H1 (cell line): ENCODE results near the gene WDR19. TPM values are rescaled to one million over a fixed set of nuclear protein-coding genes. Genes with fewer than 3 reads are reported as not detected.

Experiments used
- CTCF ChIA-PET: fragments of 300-600 bp; sonication (Branson Sonifier 250); formaldehyde crosslinking; loops from one replicate; lab custom pipeline; 2021; ENCODE audit not compliant: partially characterized antibody; lab: Charles Lee
- POLR2A ChIA-PET: fragments of 300-600 bp; sonication (Branson Sonifier 250); formaldehyde crosslinking; loops from one replicate; lab custom pipeline; 2021; ENCODE audit warnings: inconsistent platforms; ENCODE audit not compliant: partially characterized antibody; lab: Charles Lee
- DNase-seq, 2 experiments: peaks; one replicate each; pipeline versions ENCODE4 v3.0.0 to v3.0.0-alpha.2; 2010 to 2022; ENCODE audit warnings: low spot score in 2 of 2, low read depth in 1 of 2, mixed read lengths in 1 of 2
- FAIRE-seq: peaks from 2 replicates; lab custom pipeline; 2011; peaks lifted over from hg19 to GRCh38; lab: Jason Lieb, UNC
- H2AFZ ChIP-seq: 2 replicates; pipeline ENCODE4 v1.8.1; 2012; ENCODE audit warnings: low read length, inconsistent platforms
- H2AK5ac ChIP-seq: 2 replicates; pipeline ENCODE4 v1.6.1; 2013; ENCODE audit warnings: low read depth, low read length
- H2BK120ac ChIP-seq: replicated peaks from 2 replicates; pipeline ENCODE3; 2013; ENCODE audit warnings: low read depth, low read length, inconsistent platforms
- H2BK12ac ChIP-seq: 2 replicates; pipeline ENCODE4 v1.6.1; 2013; ENCODE audit warnings: low read depth, low read length
- H2BK15ac ChIP-seq: 2 replicates; pipeline ENCODE4 v1.6.1; 2013; ENCODE audit warnings: low read length
- H2BK20ac ChIP-seq: 2 replicates; pipeline ENCODE4 v1.6.1; 2013; ENCODE audit warnings: low read length
- H2BK5ac ChIP-seq: 2 replicates; pipeline ENCODE4 v1.6.1; 2013; ENCODE audit warnings: low read depth, low read length
- H3K14ac ChIP-seq: 2 replicates; pipeline ENCODE4 v1.6.1; 2013; ENCODE audit warnings: inconsistent platforms; ENCODE audit not compliant: insufficient read length
- H3K18ac ChIP-seq: 2 replicates; pipeline ENCODE4 v1.6.1; 2013; ENCODE audit warnings: low read length; ENCODE audit errors: extremely low read depth
- H3K23ac ChIP-seq: 2 replicates; pipeline ENCODE4 v1.6.1; 2013; ENCODE audit warnings: inconsistent platforms; ENCODE audit not compliant: insufficient read length
- H3K23me2 ChIP-seq: 2 replicates; pipeline ENCODE4 v1.6.1; 2013; ENCODE audit warnings: low read depth, low read length
- H3K27ac ChIP-seq: 2 replicates; pipeline ENCODE4 v1.6.1; 2011; ENCODE audit warnings: low read depth, low read length, inconsistent platforms
- H3K27me3 ChIP-seq, 4 experiments: replicated peaks in 1 of 4; 1 replicate in 1 of 4; 2 replicates in 3 of 4; pipeline versions ENCODE4 v1.6.1 to v1.8.1; 2011 to 2013; ENCODE audit warnings: low read length in 3 of 4, mild to moderate bottlenecking in 3 of 4, inconsistent platforms in 2 of 4, mixed read lengths in 2 of 4, moderate library complexity in 1 of 4; ENCODE audit not compliant: control insufficient read depth in 3 of 4, insufficient read depth in 3 of 4; ENCODE audit errors: extremely low read depth in 1 of 4
- H3K36me3 ChIP-seq, 4 experiments: 2 replicates each; pipeline versions ENCODE4 v1.6.1 to v1.8.1; 2011 to 2013; ENCODE audit warnings: mild to moderate bottlenecking in 4 of 4, low read length in 3 of 4, moderate library complexity in 2 of 4, control low read depth in 1 of 4, inconsistent platforms in 1 of 4; ENCODE audit not compliant: insufficient read depth in 4 of 4, control insufficient read depth in 2 of 4
- H3K4ac ChIP-seq: replicated peaks from 2 replicates; pipeline ENCODE3; 2013; ENCODE audit warnings: low read length, low read depth, mixed read lengths, inconsistent platforms; ENCODE audit not compliant: insufficient read length
- H3K4me1 ChIP-seq, 4 experiments: replicated peaks in 1 of 4; 1 replicate in 1 of 4; 2 replicates in 3 of 4; pipeline versions ENCODE4 v1.6.1 to v1.8.1; 2011 to 2013; ENCODE audit warnings: low read length in 3 of 4, inconsistent platforms in 2 of 4, mixed read lengths in 1 of 4; ENCODE audit not compliant: insufficient read depth in 4 of 4, control insufficient read depth in 3 of 4
- H3K4me2 ChIP-seq, 2 experiments: 2 replicates each; pipeline versions ENCODE4 v1.6.1 to v1.8.1; 2011 to 2013; ENCODE audit warnings: low read depth in 2 of 2, low read length in 2 of 2, control low read depth in 1 of 2, inconsistent platforms in 1 of 2, mild to moderate bottlenecking in 1 of 2; ENCODE audit not compliant: insufficient read depth in 1 of 2
- H3K4me3 ChIP-seq, 4 experiments: fragments of 200-600, 300-600 bp in 1 of 4; sonication (generic), shearing (Covaris generic), sonication (Bioruptor Twin) in 1 of 4; 2 replicates each; pipeline versions ENCODE4 v1.5.1 to v1.8.1; 2011 to 2016; ENCODE audit warnings: low read length in 4 of 4, low read depth in 3 of 4, control low read depth in 2 of 4, inconsistent platforms in 2 of 4, mild to moderate bottlenecking in 2 of 4, mixed read lengths in 1 of 4, moderate library complexity in 1 of 4; ENCODE audit not compliant: insufficient read depth in 2 of 4; ENCODE audit errors: extremely low read depth in 1 of 4
- H3K56ac ChIP-seq: replicated peaks from 2 replicates; pipeline ENCODE3; 2013; ENCODE audit warnings: low read depth, mild to moderate bottlenecking, mixed read lengths, low read length, inconsistent platforms; ENCODE audit not compliant: insufficient read length
- H3K79me1 ChIP-seq: 2 replicates; pipeline ENCODE4 v1.6.1; 2013; ENCODE audit warnings: low read depth, low read length, control low read depth
- H3K79me2 ChIP-seq, 2 experiments: 2 replicates each; pipeline versions ENCODE4 v1.6.1 to v1.8.1; 2012 to 2013; ENCODE audit warnings: low read length in 2 of 2, mild to moderate bottlenecking in 2 of 2, inconsistent platforms in 1 of 2; ENCODE audit not compliant: insufficient read depth in 2 of 2, control insufficient read depth in 1 of 2
- H3K9ac ChIP-seq, 4 experiments: replicated peaks in 1 of 4; 1 replicate in 1 of 4; 2 replicates in 3 of 4; pipeline versions ENCODE4 v1.6.1 to v1.8.1; 2011 to 2013; ENCODE audit warnings: low read depth in 3 of 4, low read length in 3 of 4, control low read depth in 2 of 4, mild to moderate bottlenecking in 2 of 4, moderate library complexity in 2 of 4, inconsistent platforms in 1 of 4; ENCODE audit errors: extremely low read depth in 1 of 4
- H3K9me3 ChIP-seq, 2 experiments: 2 replicates each; pipeline versions ENCODE4 v1.6.1 to v1.8.1; 2012 to 2013; ENCODE audit warnings: mild to moderate bottlenecking in 2 of 2, moderate library complexity in 2 of 2, control low read depth in 1 of 2, inconsistent platforms in 1 of 2, low read depth in 1 of 2, low read length in 1 of 2, mixed read lengths in 1 of 2; ENCODE audit not compliant: insufficient read depth in 2 of 2
- H4K20me1 ChIP-seq, 2 experiments: replicated peaks in 1 of 2; 2 replicates each; pipeline versions ENCODE3 to v1.8.1; 2011 to 2013; ENCODE audit warnings: inconsistent platforms in 2 of 2, low read length in 2 of 2, mild to moderate bottlenecking in 1 of 2; ENCODE audit not compliant: insufficient read depth in 2 of 2, control insufficient read depth in 1 of 2
- H4K5ac ChIP-seq: 2 replicates; pipeline ENCODE4 v1.6.1; 2013; ENCODE audit warnings: low read length, low read depth, mixed read lengths, inconsistent platforms; ENCODE audit not compliant: insufficient read length
- H4K8ac ChIP-seq: 2 replicates; pipeline ENCODE4 v1.8.0; 2013; ENCODE audit warnings: mild to moderate bottlenecking, moderate library complexity, low read length, inconsistent platforms; ENCODE audit not compliant: insufficient read depth; ENCODE audit errors: extremely low read depth
- H4K91ac ChIP-seq: replicated peaks from 2 replicates; pipeline ENCODE3; 2013; ENCODE audit warnings: low read length, mixed read lengths, inconsistent platforms; ENCODE audit not compliant: insufficient read length
- BACH1 ChIP-seq: IDR thresholded peaks from 2 replicates; pipeline ENCODE4 v1.6.1; 2012; ENCODE audit warnings: low read length, improper control_type of control experiment
- CBX8 ChIP-seq: fragments of 300-800, 300-1000 bp; sonication (generic); IDR thresholded peaks from 2 replicates; pipeline ENCODE4 v1.7.1; 2016; ENCODE audit warnings: low read depth, low read length, borderline replicate concordance
- CTBP2 ChIP-seq: IDR thresholded peaks from 2 replicates; pipeline ENCODE4 v1.7.0; 2011; ENCODE audit warnings: borderline replicate concordance, mild to moderate bottlenecking, moderate library complexity, mixed read lengths, low read length; ENCODE audit not compliant: insufficient read depth, insufficient read length
- EP300 ChIP-seq, 2 experiments: IDR thresholded peaks; 1 replicate in 1 of 2; 2 replicates in 1 of 2; pipeline ENCODE4 v1.6.1; 2011 to 2012; ENCODE audit warnings: low read depth in 2 of 2, low read length in 2 of 2, mild to moderate bottlenecking in 2 of 2, borderline replicate concordance in 1 of 2, inconsistent platforms in 1 of 2, moderate library complexity in 1 of 2
- EZH2 ChIP-seq: fragments of 200-600 bp; sonication (generic); IDR thresholded peaks from 2 replicates; pipeline ENCODE4 v1.7.1; 2012; ENCODE audit warnings: low read depth, mild to moderate bottlenecking, moderate library complexity, low read length, inconsistent platforms; ENCODE audit not compliant: severe bottlenecking
- HDAC2 ChIP-seq, 2 experiments: fragments of 300-600 bp in 1 of 2; sonication (generic) in 1 of 2; IDR thresholded peaks; 2 replicates each; pipeline ENCODE4 v1.6.1; 2011 to 2012; ENCODE audit warnings: low read depth in 2 of 2, low read length in 2 of 2, mild to moderate bottlenecking in 2 of 2, moderate library complexity in 2 of 2, borderline replicate concordance in 1 of 2, inconsistent platforms in 1 of 2
- KDM5A ChIP-seq: fragments of 200-600 bp; IDR thresholded peaks from 2 replicates; pipeline ENCODE4 v1.7.1; 2012; ENCODE audit warnings: mild to moderate bottlenecking, low read length, inconsistent platforms, mixed read lengths
- MAFK ChIP-seq: IDR thresholded peaks from 2 replicates; pipeline ENCODE4 v1.6.1; 2012; ENCODE audit warnings: low read depth, mild to moderate bottlenecking, improper control_type of control experiment, low read length
- SP4 ChIP-seq: IDR thresholded peaks from 2 replicates; pipeline ENCODE4 v1.6.1; 2012; ENCODE audit warnings: low read length, inconsistent platforms
- WGBS, 2 experiments: shearing (Covaris generic) in 1 of 2; methylation state at CpG; one replicate each; pipeline versions ENCODE4 v1.1.6 to v1.1.7; 2013 to 2015; ENCODE audit warnings: low lambda C conversion rate in 2 of 2, mixed read lengths in 2 of 2, inconsistent platforms in 1 of 2, low coverage in 1 of 2, missing lambda C conversion rate in 1 of 2; ENCODE audit not compliant: insufficient replicate concordance in 2 of 2, insufficient coverage in 1 of 2, insufficient read length in 1 of 2; ENCODE audit errors: extremely low coverage in 1 of 2, missing lambda C conversion rate in 1 of 2; 5-methylcytosine and 5-hydroxymethylcytosine counted together
- polyA plus RNA-seq, 7 experiments: library from polyadenylated mRNA; depleted of rRNA in 3 of 7; stranded (reverse) in 5 of 7; unstranded in 2 of 7; fragments of >200 nt in 5 of 7; fragments of 200-250 nt in 2 of 7; gene quantifications; 1 replicate in 5 of 7; 2 replicates in 1 of 7; 4 replicates in 1 of 7; pipeline versions ENCODE4 v1.2.1 to v1.2.3, GENCODE V29; 2011 to 2013; ENCODE audit warnings: missing spikeins in 2 of 7, mixed read lengths in 2 of 7
- total RNA-seq: library from RNA; stranded (reverse); fragmentation: NEBNext Ultra II Directional; extraction: Animal tissue kit (Norgen Biotek cat#: 25700); gene quantifications from 2 replicates; pipeline ENCODE4 v1.2.1, GENCODE V29; 2021
- TF ChIP-seq, protein P1 (sequence below): IDR thresholded peaks from 2 replicates; pipeline ENCODE4 v1.6.1; 2012; ENCODE audit warnings: inconsistent platforms

The WDR19 gene
- total and polyA plus RNA-seq, 2 of the 8 experiments (the other 6 are each of a cell fraction or from before 2014, with no cell fraction given), result 22.2 to 23.3 TPM

DNA sequence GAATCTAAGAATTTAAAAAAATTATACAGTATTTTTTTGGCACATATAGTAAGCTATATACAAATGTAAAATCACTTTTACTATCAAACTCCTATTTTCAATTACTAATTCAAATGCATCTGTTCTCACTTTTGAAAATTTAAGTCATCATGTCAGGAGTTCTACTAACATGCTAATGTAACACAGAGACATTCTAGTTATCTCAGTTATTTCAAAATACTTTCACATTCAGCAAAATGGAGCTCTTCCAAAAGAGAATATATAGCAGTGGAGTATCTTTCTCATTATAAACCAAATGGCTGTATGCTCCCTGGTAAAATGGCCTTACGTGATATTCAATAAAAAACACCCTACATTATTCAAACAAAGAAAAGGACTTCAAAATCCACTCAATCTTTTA lies 141.5 kb downstream of the WDR19 start:
- Histone ChIP-seq H3K4me2 (no peak overlapping the region), H3K56ac (no peak overlapping the region), H3K23me2 (no peaks in the 10 kb centered on the region), H2BK5ac (no peak overlapping the region), H2AK5ac (no peak overlapping the region), H2BK12ac (no peak overlapping the region), H2BK120ac (no peak overlapping the region), H3K79me1 (0 out of 2 replicates have a peak, but pooled peaks cover 4% of the 10 kb centered on the region), H3K18ac (no peak overlapping the region), H2AFZ (no peak overlapping the region), H3K27ac (no peak overlapping the region), H4K8ac (no peak overlapping the region), H3K9ac (no peak overlapping the region), H4K5ac (no peak overlapping the region), H3K27me3 (no peaks in the 10 kb centered on the region), H3K14ac (no peak overlapping the region), H3K4me3 (no peak overlapping the region), H3K79me2 (peaks cover 0 to 9% of the 10 kb centered on the region in 2 experiments; a peak in 2 of 4 replicates), H4K20me1 (peaks cover 0 to 2% of the 10 kb centered on the region in 2 experiments), H2BK15ac (no peak overlapping the region), H4K91ac (no peak overlapping the region), H3K36me3 (peaks cover 0 to 42% (median 7%) of the 10 kb centered on the region in 4 experiments; a peak in 4 of 8 replicates), H3K9me3 (no peaks in the 10 kb centered on the region), H2BK20ac (no peak overlapping the region), H3K4ac (no peak overlapping the region), H3K4me1 (no peaks in the 10 kb centered on the region), H3K23ac (no peak overlapping the region)
- POLR2A ChIA-PET, result no interaction called here
- WGBS, 2 experiments, result 100% methylated on average over 1 of the region's 1 CpG; no CpG with 5 or more reads in 1 of the 2 experiments
- CTCF ChIA-PET, result no interaction called here
- FAIRE-seq, result no peak
- DNase-seq, result no peak
- TF ChIP-seq, protein P1, sequence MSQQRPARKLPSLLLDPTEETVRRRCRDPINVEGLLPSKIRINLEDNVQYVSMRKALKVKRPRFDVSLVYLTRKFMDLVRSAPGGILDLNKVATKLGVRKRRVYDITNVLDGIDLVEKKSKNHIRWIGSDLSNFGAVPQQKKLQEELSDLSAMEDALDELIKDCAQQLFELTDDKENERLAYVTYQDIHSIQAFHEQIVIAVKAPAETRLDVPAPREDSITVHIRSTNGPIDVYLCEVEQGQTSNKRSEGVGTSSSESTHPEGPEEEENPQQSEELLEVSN, result no peak
- TF ChIP-seq EP300 (IDR thresholded peaks at IDR 0.05; ENCODE audit: borderline replicate concordance in 1 of 2, low read depth in 2 of 2, low read length in 2 of 2) (no peak), BACH1 (no peak), CBX8 (no peak), SP4 (no peak), KDM5A (no peak), EZH2 (no peak), CTBP2 (no peak), MAFK (no peak), HDAC2 (IDR thresholded peaks at IDR 0.05; ENCODE audit: borderline replicate concordance in 1 of 2, low read depth in 2 of 2, low read length in 2 of 2) (no peak)
